ENCODE measurements around the gene RLN3.

- TF ChIP-seq, protein P1, sequence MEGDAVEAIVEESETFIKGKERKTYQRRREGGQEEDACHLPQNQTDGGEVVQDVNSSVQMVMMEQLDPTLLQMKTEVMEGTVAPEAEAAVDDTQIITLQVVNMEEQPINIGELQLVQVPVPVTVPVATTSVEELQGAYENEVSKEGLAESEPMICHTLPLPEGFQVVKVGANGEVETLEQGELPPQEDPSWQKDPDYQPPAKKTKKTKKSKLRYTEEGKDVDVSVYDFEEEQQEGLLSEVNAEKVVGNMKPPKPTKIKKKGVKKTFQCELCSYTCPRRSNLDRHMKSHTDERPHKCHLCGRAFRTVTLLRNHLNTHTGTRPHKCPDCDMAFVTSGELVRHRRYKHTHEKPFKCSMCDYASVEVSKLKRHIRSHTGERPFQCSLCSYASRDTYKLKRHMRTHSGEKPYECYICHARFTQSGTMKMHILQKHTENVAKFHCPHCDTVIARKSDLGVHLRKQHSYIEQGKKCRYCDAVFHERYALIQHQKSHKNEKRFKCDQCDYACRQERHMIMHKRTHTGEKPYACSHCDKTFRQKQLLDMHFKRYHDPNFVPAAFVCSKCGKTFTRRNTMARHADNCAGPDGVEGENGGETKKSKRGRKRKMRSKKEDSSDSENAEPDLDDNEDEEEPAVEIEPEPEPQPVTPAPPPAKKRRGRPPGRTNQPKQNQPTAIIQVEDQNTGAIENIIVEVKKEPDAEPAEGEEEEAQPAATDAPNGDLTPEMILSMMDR (IDR thresholded peaks at IDR 0.05; ENCODE audit: insufficient read depth, low read length): no peak
- TF ChIP-seq, protein P2, sequence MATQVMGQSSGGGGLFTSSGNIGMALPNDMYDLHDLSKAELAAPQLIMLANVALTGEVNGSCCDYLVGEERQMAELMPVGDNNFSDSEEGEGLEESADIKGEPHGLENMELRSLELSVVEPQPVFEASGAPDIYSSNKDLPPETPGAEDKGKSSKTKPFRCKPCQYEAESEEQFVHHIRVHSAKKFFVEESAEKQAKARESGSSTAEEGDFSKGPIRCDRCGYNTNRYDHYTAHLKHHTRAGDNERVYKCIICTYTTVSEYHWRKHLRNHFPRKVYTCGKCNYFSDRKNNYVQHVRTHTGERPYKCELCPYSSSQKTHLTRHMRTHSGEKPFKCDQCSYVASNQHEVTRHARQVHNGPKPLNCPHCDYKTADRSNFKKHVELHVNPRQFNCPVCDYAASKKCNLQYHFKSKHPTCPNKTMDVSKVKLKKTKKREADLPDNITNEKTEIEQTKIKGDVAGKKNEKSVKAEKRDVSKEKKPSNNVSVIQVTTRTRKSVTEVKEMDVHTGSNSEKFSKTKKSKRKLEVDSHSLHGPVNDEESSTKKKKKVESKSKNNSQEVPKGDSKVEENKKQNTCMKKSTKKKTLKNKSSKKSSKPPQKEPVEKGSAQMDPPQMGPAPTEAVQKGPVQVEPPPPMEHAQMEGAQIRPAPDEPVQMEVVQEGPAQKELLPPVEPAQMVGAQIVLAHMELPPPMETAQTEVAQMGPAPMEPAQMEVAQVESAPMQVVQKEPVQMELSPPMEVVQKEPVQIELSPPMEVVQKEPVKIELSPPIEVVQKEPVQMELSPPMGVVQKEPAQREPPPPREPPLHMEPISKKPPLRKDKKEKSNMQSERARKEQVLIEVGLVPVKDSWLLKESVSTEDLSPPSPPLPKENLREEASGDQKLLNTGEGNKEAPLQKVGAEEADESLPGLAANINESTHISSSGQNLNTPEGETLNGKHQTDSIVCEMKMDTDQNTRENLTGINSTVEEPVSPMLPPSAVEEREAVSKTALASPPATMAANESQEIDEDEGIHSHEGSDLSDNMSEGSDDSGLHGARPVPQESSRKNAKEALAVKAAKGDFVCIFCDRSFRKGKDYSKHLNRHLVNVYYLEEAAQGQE (IDR thresholded peaks at IDR 0.05; ENCODE audit: insufficient replicate concordance, low read depth): no peak
- no peak for TF ChIP-seq GABPA (IDR thresholded peaks at IDR 0.05; ENCODE audit: low read depth)
- TF ChIP-seq SPI1 (IDR thresholded peaks at IDR 0.05; ENCODE audit: borderline replicate concordance, low read depth): no peak
Measured at GRCh38 chr19:14055396-14055795, 27.4 kb downstream of the RLN3 start.
